GM18505 (cell line): Measurements from ENCODE around the gene MAP3K2.

Source experiments
- ATAC-seq: cut with Tn5 transposase; IDR thresholded peaks from one replicate; pipeline ENCODE4 v1.9.1; 2021; ENCODE audit not compliant: unreplicated experiment
- POLR2A ChIP-seq: IDR thresholded peaks from 4 replicates; pipeline ENCODE4 v1.6.1; 2011; ENCODE audit warnings: borderline replicate concordance; ENCODE audit not compliant: insufficient read depth, insufficient read length; ENCODE audit errors: extremely low read depth

Gene MAP3K2

DNA sequence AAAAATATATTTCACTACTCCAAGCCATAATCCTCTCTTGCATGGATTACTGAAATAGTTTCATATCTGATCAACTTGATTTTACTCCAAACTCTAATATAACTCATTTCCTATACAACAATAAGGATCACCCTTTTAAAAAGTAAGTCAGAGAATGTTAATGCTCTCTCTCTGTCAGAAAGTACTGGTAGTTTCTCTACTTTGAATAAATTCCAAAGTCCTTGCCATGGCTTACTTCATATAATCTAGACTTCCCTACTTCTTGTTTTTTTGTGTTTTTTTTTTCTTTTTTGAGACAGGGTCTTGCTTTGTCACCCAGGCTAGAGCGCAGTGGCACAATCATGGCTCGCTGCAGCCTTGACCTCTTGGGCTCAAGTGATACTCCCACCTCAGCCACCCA, 36.2 kb downstream of the MAP3K2 start:
- no peak for ATAC-seq
- TF ChIP-seq POLR2A = no peak

- no peak for ATAC-seq
- TF ChIP-seq POLR2A = no peak
Measured at GRCh38 chr2:127348426-127349000, 39.3 kb downstream of the MAP3K2 start.

DNA sequence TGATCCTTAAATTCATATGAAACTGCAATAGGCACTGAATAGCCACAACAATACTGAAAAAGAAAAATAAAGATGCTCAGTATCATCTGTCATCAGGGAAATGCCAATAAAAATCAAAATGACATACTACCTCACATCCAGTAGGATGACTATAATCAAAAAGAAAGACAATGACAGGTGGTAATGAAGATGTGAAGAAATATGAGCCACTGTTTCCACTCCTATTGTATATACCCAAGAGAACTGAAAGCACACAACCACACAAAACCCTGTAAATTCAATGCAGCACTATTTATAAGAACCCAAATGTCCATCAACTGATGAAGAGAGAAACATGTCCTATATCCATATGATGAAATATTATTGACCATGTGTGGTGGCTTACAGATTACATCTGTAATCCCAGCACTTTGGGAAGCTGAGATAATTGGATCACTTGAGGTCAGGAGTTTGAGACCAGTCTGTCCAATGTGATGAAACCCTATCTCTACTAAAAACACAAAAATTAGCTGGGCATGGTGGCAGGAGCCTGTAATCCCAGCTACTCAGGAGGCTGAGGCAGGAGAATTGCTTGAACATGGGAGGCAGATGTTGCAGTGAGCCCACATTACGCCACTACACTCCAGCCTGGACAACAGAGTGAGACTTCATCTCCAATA, 39.9 kb downstream of the MAP3K2 start:
- ATAC-seq = no peak
- no peak for TF ChIP-seq POLR2A

GRCh38 chr2:127347015-127347414, 40.8 kb downstream of the MAP3K2 start:
- no peak for ATAC-seq

DNA sequence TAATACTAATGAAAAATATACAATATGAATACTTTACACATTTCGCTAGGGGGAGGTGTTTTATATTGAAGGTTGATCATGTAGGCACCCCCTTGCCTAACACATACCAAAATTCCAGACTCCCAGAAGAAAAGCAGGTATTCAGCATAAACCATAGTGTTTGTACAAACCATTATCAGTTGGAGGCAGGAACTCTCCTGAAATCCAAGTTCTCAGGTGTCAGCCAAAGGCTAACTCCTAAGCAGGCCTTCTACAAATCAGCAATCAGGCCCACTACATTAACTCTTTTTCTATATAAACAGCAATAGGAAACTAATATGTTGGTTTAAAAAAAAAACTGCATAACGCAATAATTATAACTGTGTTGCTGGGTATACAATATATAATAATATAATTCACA, 44.5 kb downstream of the MAP3K2 start:
- TF ChIP-seq POLR2A = no peak
- ATAC-seq = no peak

More at GRCh38 chr2:127347015-127347414, 40.8 kb downstream of the MAP3K2 start:
- no peak for TF ChIP-seq POLR2A

DNA sequence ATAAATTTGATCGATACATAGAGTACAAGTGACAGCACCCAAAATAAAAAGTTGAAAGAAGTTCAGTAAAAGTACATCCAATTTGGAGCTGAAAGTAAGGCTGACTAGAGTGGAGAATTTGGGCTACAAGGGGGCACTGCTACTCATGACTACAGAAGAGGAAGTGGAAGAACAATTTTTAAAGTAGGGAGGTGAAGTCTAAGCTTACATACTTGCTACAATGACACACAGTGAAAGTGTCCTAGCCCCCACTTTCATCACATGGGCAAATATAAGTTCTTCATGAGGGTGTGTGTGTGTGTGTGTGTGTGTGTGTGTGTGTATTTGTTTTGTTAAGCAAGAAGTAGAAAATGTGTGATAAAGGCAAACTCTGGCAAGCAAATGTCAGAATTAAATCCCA, 45.7 kb downstream of the MAP3K2 start:
- no peak for TF ChIP-seq POLR2A
- ATAC-seq = peak; percentile 71

DNA sequence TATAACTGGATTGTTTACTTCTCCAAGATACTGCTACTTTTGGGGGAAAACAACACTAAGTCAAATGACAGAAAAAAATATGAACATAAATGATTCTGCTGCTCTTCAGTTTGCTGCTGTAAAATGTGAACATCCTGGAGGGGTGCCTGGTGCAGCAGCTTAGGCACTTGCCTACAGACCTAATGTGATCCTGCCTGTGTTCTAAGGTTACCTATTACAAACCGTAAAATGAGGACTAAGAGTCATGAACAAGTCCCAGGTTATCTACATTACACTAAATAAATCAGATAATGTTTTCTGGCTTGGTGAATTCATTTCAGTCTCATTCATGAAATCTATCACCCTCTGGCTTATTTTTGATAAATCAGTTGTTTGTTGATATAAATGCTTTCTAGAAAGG, 55.4 kb downstream of the MAP3K2 start:
- no peak for ATAC-seq
- no peak for TF ChIP-seq POLR2A

GRCh38 chr2:127330753-127331152, 57.0 kb downstream of the MAP3K2 start:
- ATAC-seq = no peak

DNA sequence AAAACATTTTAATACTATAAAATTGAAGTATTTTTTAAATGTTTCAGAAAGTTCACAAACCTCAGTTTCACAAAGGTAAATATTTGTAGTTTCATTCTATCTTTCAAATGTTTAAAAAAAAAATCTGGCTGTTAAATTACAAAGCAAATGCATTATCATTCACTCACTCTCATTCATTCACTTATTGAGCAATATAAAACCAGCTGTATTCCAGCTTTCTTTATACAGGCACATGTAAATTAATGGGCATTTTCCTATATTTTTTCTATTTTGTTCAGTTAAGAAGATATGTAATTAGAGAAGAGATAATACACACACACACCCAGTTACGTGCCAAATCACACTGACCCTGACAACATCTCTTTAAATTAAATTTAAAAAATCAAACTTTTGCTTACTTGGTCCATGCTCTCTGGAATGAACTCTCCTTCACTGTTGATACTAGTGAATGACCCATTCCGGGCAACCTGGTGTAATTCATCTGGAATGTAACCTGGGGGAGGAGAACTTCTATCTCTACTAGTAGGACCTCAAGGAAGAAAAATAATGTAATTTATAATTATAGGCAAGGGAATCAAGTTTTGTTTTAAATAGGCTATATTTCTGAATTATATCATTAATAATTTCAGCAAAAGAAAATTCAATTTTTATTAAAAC, 61.4 kb downstream of the MAP3K2 start:
- ATAC-seq = no peak
- TF ChIP-seq POLR2A = no peak

More at GRCh38 chr2:127330753-127331152, 57.0 kb downstream of the MAP3K2 start:
- no peak for TF ChIP-seq POLR2A

DNA sequence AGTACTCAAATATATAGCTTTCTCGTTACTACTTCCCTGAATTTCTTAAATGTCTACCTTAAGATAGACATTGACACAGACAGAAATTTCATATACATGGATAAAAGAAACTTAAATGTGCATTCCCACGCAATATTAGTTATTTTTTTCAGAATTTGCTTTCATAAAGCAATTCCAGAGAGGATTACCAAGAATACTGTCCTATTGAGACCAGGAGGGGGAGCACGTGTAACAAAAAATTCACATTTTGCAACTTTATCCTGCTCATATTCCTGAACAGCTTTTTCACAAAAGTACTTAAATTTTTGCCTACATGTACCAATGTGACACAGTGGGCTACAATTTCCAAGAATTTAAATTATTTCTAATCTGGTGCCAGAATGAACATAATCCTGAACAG, 63.1 kb downstream of the MAP3K2 start:
- ATAC-seq = no peak
- no peak for TF ChIP-seq POLR2A

DNA sequence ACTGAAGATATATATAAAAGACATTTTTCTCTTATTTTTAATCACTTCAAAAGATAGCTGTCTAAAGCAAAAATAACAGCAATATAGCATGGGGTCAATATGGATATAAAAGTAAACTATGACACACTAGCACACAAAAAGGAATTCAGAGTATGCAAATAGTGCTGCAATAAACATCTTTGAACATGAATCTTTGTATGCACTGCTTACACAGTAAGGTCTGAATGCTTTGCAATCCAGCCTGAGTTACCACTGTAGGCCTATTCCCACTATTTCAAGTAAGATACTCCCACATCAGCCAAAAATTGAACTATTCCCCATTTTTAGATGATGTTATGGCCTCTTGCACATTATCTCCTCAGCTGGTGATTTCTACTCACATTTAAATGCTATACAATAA, 66.5 kb downstream of the MAP3K2 start:
- no peak for TF ChIP-seq POLR2A
- ATAC-seq = no peak

DNA sequence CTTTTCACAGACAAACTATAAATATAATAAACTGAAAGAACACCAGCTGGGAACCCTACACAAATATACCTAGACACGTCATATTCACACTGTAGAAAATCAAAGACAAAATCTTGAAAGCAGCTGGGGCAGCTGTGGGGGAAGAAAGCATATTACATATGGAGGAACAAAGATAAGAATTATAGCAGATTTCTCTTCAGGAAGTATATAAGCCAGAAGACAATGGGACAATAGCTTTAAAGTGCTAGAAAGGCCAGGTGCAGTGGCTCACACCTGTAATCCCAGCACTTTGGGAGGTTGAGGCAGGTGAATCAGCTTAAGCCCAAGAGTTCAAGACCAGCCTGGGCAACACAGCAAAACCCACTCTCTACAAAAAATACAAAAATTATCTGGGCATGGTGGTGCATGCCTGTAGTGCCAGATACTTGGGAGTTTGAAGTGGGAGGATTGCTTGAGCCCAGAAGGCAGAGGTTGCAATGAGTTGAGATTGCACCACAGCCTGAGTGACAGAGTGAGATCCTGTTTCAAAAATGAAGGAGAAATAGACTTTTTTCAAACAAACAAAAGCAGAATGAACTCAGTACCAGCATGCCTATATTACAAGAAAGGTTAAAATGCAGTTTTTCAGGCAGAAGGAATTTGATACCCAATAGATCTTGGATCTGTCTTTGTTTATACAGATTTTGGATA, 67.0 kb downstream of the MAP3K2 start:
- ATAC-seq = no peak
- TF ChIP-seq POLR2A = no peak

DNA sequence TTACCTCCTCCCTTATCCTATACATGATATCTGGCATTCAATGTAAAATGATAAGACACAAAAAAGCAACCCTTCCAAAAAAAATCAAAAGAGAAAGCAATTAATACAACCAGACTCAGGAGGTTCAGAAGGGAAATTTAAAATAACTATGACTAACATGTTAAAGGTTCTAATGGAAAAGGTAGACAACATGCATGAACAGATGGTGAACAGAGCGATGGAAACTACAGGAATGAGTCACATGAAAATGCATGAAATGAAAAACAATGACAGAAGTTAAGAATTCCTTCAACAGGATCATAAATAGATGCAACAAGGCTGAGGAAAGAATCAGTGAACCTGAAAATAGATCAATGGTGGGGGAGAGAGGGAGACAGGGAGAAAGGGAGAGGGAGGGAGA, 67.7 kb downstream of the MAP3K2 start:
- TF ChIP-seq POLR2A = no peak
- ATAC-seq = no peak
